ENCODE data around the gene DPPA3. TPM values are rescaled to one million over a fixed set of nuclear protein-coding genes. Genes with fewer than 3 reads are reported as not detected.
"Not testable (repeated sequence)": the region's sequence is repeated elsewhere in the genome, so short reads cannot be mapped to it uniquely, and the experiment has no call there.

The DPPA3 gene
- total RNA-seq, 1 donor from 2014 or later = not detected

GRCh38 chr12:7751394-7751793, 40.2 kb downstream of the DPPA3 start:
- Mint-ChIP-seq H3K36me3 (no peaks in the 10 kb centered on the region), H3K4me1 (no peaks in the 10 kb centered on the region), H3K27me3 (ENCODE audit: low read depth) (no peaks in the 10 kb centered on the region), H3K9me3 (peaks cover 4% of the 10 kb centered on the region), H3K4me3 (no peak overlapping the region), H3K27ac (no peak overlapping the region)
- no peak for DNase-seq (ENCODE audit: low spot score in 2 of 2, unreplicated experiment in 2 of 2)
- TF ChIP-seq CTCF (IDR thresholded peaks at IDR 0.05; ENCODE audit: unreplicated experiment) = no peak

- not testable (repeated sequence) for H3K4me1 Mint-ChIP-seq; DNase-seq (ENCODE audit: low spot score in 2 of 2, unreplicated experiment in 2 of 2); H3K27me3 Mint-ChIP-seq (ENCODE audit: low read depth); H3K27ac Mint-ChIP-seq; H3K36me3 Mint-ChIP-seq; H3K4me3 Mint-ChIP-seq; H3K9me3 Mint-ChIP-seq
Observed at GRCh38 chr12:7751941-7752922, 41.0 kb downstream of the DPPA3 start.

GRCh38 chr12:7755668-7756067, 44.4 kb downstream of the DPPA3 start:
- not testable (repeated sequence) for DNase-seq (ENCODE audit: low spot score in 2 of 2, unreplicated experiment in 2 of 2); H3K4me3 Mint-ChIP-seq; H3K27ac Mint-ChIP-seq; H3K9me3 Mint-ChIP-seq; H3K4me1 Mint-ChIP-seq; H3K36me3 Mint-ChIP-seq; H3K27me3 Mint-ChIP-seq (ENCODE audit: low read depth)

GRCh38 chr12:7756993-7757392, 45.8 kb downstream of the DPPA3 start:
- no peak for DNase-seq (ENCODE audit: low spot score in 2 of 2, unreplicated experiment in 2 of 2)
- Mint-ChIP-seq H3K9me3 (no peaks in the 10 kb centered on the region), H3K4me3 (no peak overlapping the region), H3K27ac (no peak overlapping the region), H3K4me1 (peaks cover 7% of the 10 kb centered on the region), H3K27me3 (ENCODE audit: low read depth) (no peaks in the 10 kb centered on the region), H3K36me3 (no peaks in the 10 kb centered on the region)
- TF ChIP-seq CTCF (IDR thresholded peaks at IDR 0.05; ENCODE audit: unreplicated experiment) = no peak

- Mint-ChIP-seq H3K9me3 (no peaks in the 10 kb centered on the region), H3K4me3 (no peak overlapping the region), H3K4me1 (peaks cover 7% of the 10 kb centered on the region), H3K27me3 (ENCODE audit: low read depth) (no peaks in the 10 kb centered on the region), H3K27ac (no peak overlapping the region), H3K36me3 (no peaks in the 10 kb centered on the region)
- TF ChIP-seq CTCF (IDR thresholded peaks at IDR 0.05; ENCODE audit: unreplicated experiment) = no peak
- no peak for DNase-seq (ENCODE audit: low spot score in 2 of 2, unreplicated experiment in 2 of 2)
Observed at GRCh38 chr12:7758766-7759140, 47.5 kb downstream of the DPPA3 start.

Other genes starting within 250 kb of the DPPA3 start
- 0.22 to 0.38 TPM (median 0.36 TPM) in 3 replicates for gene CD163, start 207.7 kb upstream of the DPPA3 start, total RNA-seq
- not detected in 3 replicates for gene APOBEC1, start 45.5 kb upstream of the DPPA3 start, total RNA-seq
- gene GDF3, start 15.7 kb upstream of the DPPA3 start, total RNA-seq = not detected in 3 replicates
- gene CLEC4C, start 35.9 kb downstream of the DPPA3 start, total RNA-seq = not detected in 3 replicates
- gene NANOGNB, start 53.8 kb downstream of the DPPA3 start, total RNA-seq = not detected in 3 replicates
- gene NANOG, start 78.0 kb downstream of the DPPA3 start, total RNA-seq = 0.32 to 0.58 TPM (median 0.42 TPM) in 3 replicates
- gene SLC2A14, start 161.5 kb downstream of the DPPA3 start, total RNA-seq = 4.7 to 5.1 TPM (median 4.9 TPM) in 3 replicates
- gene SLC2A3, start 224.8 kb downstream of the DPPA3 start, total RNA-seq = 170 to 186 TPM (median 186 TPM) in 3 replicates

All from mesothelial cell of epicardium (in vitro differentiated cells).